HG03060 (cell line): ENCODE results near the gene ERCC2.

Source experiments
- ATAC-seq: cut with Tn5 transposase; IDR thresholded peaks from one replicate; pipeline ENCODE4 v1.9.1; 2021; ENCODE audit warnings: low read depth, moderate number of reproducible peaks; ENCODE audit not compliant: unreplicated experiment

ERCC2 gene

GRCh38 chr19:45402298-45403061 lies 32.1 kb upstream of the ERCC2 start:
- ATAC-seq, result no peak

DNA sequence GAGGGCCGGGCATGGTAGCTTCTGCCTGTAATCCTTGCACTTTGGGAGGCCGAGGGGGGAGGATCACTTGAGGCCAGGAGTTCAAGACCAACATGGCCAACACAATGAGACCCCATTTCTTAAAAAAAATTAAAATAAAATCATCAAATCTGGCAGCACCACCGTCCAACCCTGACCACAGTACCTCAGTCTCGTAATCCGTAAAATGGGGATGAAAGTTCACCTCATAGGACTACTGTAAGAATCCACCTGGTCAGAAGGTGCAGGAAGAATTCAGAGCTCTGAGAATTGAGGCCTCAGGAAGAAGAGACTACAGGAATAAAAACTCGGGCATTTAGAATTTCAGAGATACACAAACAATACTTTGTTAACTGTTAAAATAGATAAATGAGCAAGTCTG lies 31.4 kb upstream of the ERCC2 start:
- no peak for ATAC-seq

DNA sequence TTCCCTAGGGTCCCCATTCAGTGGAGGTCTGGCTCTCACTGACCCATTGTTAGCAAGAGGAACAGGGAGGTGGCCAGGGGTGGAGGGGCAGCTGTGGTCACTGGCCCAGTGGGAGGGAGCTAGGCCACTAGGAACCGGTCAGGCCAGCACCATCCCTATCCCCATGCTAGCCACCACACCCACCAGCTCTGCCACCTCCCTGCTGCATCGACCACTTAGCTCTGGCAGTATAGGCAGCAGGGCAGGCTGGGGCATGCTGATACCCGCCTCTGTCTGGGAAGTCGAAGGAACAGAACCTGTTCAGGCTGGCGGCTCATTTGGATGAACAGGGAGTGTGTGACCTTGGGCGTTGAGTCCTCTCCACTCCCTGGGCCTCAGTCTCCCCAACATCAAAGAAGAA lies 29.8 kb upstream of the ERCC2 start:
- no peak for ATAC-seq

- ATAC-seq, result no peak
Measured at GRCh38 chr19:45395821-45396617, 25.6 kb upstream of the ERCC2 start.

DNA sequence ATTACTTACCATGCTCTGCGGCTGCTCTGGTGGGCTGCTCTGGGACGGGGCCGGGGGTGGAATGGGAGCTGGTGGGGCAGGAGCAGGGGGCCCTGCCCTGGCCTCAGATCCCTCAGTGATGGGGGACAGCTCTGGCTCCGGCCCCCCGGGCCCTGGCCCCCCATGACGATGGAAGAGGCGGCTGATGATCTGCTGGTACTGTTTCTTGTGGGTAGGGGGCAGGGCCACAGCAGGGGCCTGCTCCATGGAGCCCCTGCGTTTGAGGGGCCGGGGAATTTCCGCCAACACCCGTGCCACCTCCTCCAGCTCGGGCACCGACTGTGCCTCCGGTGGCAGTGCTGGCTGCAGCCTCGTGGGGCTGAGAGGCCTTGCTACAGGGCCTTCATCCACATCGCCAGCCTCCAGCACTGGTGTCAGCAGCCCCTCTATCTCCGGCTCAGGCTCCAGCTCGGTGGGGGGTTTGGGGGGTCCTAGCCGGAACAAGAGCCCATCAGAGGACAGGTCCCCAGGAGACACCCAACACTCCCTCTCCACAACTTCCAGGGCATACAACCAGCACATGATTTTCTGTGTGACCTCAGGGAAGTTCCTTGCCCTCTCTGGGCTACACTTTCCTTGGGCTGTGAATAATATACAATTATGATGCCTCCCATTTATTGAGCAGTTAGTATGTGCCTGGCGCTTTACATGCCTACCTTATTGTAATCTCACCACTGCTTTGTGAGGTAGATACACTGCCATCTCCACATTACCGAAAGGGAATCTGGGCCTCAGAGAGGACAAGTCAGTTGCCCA lies 21.7 kb upstream of the ERCC2 start:
- no peak for ATAC-seq

DNA sequence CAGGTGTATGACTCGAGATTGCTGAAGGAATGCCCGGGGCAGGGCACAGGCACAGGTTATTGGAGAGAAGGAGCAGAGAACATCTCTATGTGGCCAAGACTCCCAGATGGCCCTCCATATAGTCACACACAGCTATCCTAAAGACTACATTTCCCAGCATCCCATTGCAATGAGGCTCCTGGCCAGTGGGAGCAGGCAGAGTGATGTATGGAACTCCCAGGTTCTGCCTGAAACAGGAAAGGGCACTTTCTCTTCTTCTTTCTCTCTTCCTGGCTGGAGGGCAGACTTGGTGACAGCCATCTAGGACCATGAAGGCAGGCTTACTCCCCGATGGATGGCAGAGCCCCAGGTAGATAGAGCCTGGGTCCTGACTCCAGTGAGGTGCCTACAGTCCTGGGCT lies 21.0 kb upstream of the ERCC2 start:
- no peak for ATAC-seq

GRCh38 chr19:45385392-45386221 lies 15.2 kb upstream of the ERCC2 start:
- no peak for ATAC-seq

DNA sequence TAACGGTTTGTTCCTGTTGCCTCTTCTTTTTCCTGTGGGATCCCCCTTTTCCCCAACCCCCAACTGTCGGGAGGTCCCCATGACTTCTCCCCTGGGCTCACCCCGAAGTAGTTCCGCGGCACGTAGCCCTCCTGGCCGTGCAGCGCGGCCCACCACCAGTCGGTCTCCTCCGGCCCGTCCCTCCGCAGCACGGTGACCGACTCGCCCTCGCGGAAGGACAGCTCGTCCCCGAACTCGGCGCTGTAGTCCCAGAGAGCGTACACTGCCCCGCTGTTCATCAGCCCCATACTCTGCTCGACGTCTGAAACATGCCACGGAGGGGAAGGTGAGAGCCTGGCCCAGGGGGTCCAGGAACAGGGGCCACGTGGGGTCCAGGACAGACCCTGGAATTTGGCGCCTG lies 12.1 kb upstream of the ERCC2 start:
- no peak for ATAC-seq

GRCh38 chr19:45380107-45380506 lies 9.7 kb upstream of the ERCC2 start:
- no peak for ATAC-seq

DNA sequence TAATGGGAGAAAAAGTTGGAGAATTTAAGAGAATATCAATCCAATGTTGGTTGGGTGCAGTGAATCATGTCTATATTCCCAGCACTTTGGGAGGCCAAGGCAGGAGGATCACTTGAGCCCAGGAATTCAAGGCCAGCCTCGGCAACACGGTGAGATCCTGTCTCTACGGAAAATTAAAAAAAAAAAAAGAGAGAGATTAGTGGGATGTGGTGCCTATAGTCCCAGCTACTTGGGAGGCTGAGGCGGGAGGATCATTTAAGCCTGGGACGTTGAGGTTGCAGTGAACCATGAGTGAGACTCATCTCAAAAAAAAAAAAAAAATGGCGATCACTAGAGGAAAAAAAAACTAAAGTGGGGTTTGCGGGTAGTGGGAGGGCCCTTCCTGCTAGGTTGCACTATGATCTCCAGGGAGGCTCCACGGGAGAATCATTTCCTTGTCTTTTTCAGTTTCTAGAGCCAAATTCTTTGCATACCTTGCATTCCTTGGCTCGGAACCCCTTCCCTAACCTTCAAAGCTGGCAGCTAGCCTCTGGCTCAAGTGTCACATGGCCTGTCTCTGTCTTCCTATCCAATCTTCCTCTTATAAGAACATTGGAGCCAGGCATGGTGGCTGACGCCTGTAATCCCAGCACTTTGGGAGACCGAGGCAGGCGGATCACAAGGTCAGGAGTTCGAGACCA lies 5.8 kb upstream of the ERCC2 start:
- no peak for ATAC-seq

GRCh38 chr19:45368737-45369340 lies 1.5 kb downstream of the ERCC2 start:
- no peak for ATAC-seq

DNA sequence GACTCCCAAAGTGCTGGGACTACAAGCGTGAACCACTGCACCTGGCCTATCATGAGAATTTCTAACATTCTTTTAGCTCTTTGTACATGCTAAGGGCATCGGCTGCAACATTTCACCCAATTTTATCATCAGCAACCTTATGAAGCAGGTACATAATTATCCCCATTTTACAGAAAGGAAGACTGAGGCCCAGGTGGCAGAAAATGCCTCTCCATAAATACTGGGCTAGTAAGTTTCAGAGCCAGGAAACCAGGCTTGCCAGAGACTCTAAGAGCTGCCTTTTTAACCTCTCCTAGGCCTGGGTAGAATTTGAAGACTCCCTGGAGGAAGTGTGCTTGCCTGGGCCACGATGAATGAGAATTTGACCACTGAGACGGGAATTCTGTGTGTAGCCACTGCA lies 2.2 kb downstream of the ERCC2 start:
- ATAC-seq, result no peak

DNA sequence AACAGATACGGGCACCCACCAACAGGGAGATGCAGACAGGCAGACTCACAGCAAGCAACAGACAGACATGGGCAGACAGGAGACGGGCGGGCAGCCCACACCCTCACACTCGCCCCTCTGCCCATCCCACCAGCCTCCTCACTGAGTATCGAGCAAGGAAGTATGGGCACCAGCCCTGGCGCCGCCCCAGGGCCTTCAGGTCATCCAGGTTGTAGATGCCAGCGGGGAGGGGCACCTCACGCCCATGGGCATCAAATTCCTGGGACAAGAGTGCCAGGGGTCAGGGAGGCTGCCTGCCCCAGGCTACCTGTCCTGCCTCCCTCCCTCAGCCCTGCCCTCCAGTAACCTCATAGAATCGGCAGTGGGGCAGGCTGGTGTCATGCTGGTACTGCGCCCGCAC lies 5.7 kb downstream of the ERCC2 start:
- no peak for ATAC-seq

DNA sequence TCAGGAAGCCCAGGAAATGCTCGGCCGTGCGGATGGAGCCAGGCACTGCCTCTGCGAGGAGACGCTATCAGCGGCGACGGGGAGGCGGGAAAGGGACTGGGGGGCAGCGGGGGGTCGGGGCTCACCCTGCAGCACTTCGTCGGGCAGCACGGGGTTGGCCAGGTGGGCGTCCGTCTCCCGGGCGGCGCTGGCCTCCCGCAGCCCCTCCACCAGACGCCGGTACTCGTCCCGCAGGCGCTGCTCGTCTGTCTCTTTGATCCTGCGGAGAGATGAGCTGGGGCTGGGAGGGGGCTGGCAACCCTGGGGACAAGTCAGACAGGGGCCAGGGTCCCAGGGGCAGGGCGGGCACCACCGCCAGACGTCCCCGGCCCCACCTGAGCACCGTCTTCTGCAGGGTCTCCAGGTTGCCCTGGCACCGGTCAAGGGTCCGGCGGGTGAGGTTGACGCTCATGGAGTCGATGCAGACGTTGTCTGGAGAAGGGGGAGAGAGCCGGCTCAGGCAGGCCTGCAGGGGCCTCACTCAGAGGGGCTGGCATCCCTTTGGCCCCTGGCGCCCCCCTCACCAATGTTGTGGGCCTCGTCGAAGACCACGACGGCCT lies 6.4 kb downstream of the ERCC2 start:
- no peak for ATAC-seq

- no peak for ATAC-seq
Measured at GRCh38 chr19:45362291-45362690, 8.1 kb downstream of the ERCC2 start.

DNA sequence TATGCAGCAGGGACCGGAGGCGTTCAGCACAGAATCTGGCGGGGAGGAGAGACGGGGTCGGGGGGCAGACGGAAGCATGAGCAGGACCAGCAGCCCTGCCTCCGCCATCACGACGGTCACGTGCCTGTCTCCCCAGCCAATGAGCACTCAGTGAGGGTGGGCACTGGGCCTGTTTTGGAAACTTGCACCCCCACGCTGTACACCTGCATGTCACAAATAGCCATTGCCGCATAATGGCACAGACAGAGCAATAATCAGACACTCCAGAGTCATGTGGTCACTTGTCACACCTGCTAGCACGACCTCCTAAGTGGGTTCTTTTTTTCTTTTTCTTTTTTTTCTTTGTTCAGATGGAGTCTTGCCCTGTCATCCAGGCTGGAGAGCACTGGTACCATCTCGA lies 8.8 kb downstream of the ERCC2 start:
- ATAC-seq, result no peak

DNA sequence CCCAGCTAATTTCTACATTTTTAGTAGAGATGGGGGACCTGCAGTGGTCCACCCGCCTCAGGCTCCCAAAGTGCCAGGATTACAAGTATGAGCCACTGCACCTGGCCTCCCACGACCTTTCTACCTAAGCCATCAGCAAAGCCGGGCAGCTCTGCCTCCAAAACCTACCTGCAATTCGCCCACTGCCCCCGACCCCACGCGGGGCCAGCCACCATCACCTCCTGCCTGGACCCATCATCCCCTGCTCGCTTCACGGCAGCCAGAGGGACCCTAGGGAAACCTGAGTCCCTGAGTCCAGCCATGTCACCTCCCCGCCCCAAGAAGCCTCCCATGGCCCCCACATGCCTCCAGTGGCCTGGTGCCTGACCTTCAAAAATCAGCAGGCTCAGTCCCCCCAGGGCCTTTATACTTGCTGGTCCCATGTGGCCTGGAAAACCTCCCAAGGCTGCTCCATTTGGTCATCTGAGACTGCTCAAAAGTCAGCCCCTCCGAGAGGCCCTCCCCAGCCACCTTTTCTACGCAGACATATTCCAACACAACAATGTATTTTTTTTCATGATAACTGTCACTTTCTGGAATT lies 12.1 kb downstream of the ERCC2 start:
- ATAC-seq, result no peak

- ATAC-seq, result no peak
Measured at GRCh38 chr19:45357445-45357783, 13.0 kb downstream of the ERCC2 start.
